K562 (cell line): ENCODE measurements around the gene SETX. TPM values are rescaled to one million over a fixed set of nuclear protein-coding genes. Genes with fewer than 3 reads are reported as not detected.

ENCODE experiments used
- CHD4 ChIP-seq: fragments of 200-600 bp; sonication (generic); IDR thresholded peaks from 3 replicates; pipeline ENCODE4 v1.6.1; 2012; ENCODE audit warnings: low read depth, mild to moderate bottlenecking, mixed read lengths, low read length, inconsistent platforms; ENCODE audit not compliant: insufficient read depth, insufficient replicate concordance, poor library complexity, severe bottlenecking
- CXXC5 ChIP-seq: fragments of 250-450 bp; sonication (Bioruptor Pico); IDR thresholded peaks from 2 replicates; pipeline ENCODE4 v1.8.0; 2022; ENCODE audit warnings: inconsistent platforms, mild to moderate bottlenecking, moderate library complexity
- ETV1 ChIP-seq: fragments of 450-650 bp; conservative IDR thresholded peaks from 2 replicates; pipeline ENCODE4 v1.6.1; 2016; ENCODE audit warnings: missing genetic modification characterization, control low read depth, low read depth, missing compliant biosample characterization
- GATA2 ChIP-seq: sonication (generic); formaldehyde crosslinking; IDR thresholded peaks from 2 replicates; pipeline ENCODE4 v1.4.0; 2020; ENCODE audit warnings: mild to moderate bottlenecking, missing genetic modification reagents
- HNRNPL ChIP-seq: fragments of 200-400 bp; formaldehyde crosslinking; IDR thresholded peaks from 2 replicates; pipeline ENCODE4 v1.6.1; 2017; ENCODE audit warnings: low read depth, mild to moderate bottlenecking, low read length
- KDM2B ChIP-seq: fragments of 250-450 bp; sonication (Bioruptor Pico); IDR thresholded peaks from 2 replicates; pipeline ENCODE4 v1.8.0; 2021; ENCODE audit warnings: mild to moderate bottlenecking, moderate library complexity
- MXI1 ChIP-seq: IDR thresholded peaks from 2 replicates; pipeline ENCODE4 v1.6.1; 2011; ENCODE audit warnings: low read depth, mild to moderate bottlenecking, improper control_type of control experiment, low read length
- NCOA1 ChIP-seq: fragments of 450-650 bp; IDR thresholded peaks from 2 replicates; pipeline ENCODE4 v1.6.1; 2016; ENCODE audit warnings: low read depth
- NCOR1 ChIP-seq: fragments of 450-650 bp; IDR thresholded peaks from 2 replicates; pipeline ENCODE4 v1.6.1; 2016; ENCODE audit warnings: mild to moderate bottlenecking, moderate library complexity
- PCBP1 ChIP-seq: fragments of 200-400 bp; formaldehyde crosslinking; IDR thresholded peaks from 2 replicates; pipeline ENCODE4 v1.6.1; 2018; ENCODE audit warnings: mild to moderate bottlenecking, low read depth, low read length; ENCODE audit not compliant: poor library complexity, severe bottlenecking
- TFAM ChIP-seq: fragments of 250-450 bp; sonication (Bioruptor Pico); conservative IDR thresholded peaks from 2 replicates; pipeline ENCODE4 v1.5.0; 2021; ENCODE audit warnings: mild to moderate bottlenecking, moderate library complexity
- ZNF3 ChIP-seq: fragments of 250-450 bp; sonication (Bioruptor Pico); IDR thresholded peaks from 2 replicates; pipeline ENCODE4 v1.5.0; 2021; ENCODE audit warnings: mild to moderate bottlenecking, moderate library complexity
- ZNF584 ChIP-seq: fragments of 200-800 bp; sonication (Bioruptor generic); IDR thresholded peaks from 2 replicates; pipeline ENCODE4 v1.6.1; 2016; ENCODE audit warnings: low read depth, mild to moderate bottlenecking, missing genetic modification characterization, missing compliant biosample characterization
- polyA plus RNA-seq, 8 experiments: library from polyadenylated mRNA; depleted of rRNA in 4 of 8; stranded (reverse) in 5 of 8; unstranded in 3 of 8; fragments of >200 nt; fragmentation: Nextera tagmentation in 2 of 8; fragmentation: Illumina TruSeq in 1 of 8; extraction: Ambion mirVana in 2 of 8; extraction: Trizol in 1 of 8; gene quantifications; 2 replicates each; pipeline versions ENCODE4 v1.2.1 to v1.2.3, GENCODE V29; 2011 to 2014; ENCODE audit warnings: inconsistent platforms in 1 of 8, missing spikeins in 1 of 8
- total RNA-seq, 7 experiments: library from RNA; depleted of rRNA in 6 of 7; stranded (reverse); fragments of >200 nt in 6 of 7; fragmentation: Illumina TruSeq in 2 of 7; extraction: Trizol in 2 of 7; gene quantifications; 2 replicates each; pipeline versions ENCODE4 v1.2.1 to v1.2.3, GENCODE V29; 2011 to 2021; ENCODE audit warnings: low replicate concordance in 1 of 7
- TF ChIP-seq, protein P1 (sequence below): fragments of 450-650 bp; conservative IDR thresholded peaks from 2 replicates; pipeline ENCODE4 v1.6.1; 2016; ENCODE audit warnings: missing genetic modification characterization, low read depth, mild to moderate bottlenecking, control low read depth, missing compliant biosample characterization
- TF ChIP-seq, protein P2 (sequence below): fragments of 450-650 bp; formaldehyde crosslinking; IDR thresholded peaks from 2 replicates; pipeline ENCODE4 v1.4.0; 2020; ENCODE audit warnings: mild to moderate bottlenecking, mixed read lengths
- TF ChIP-seq, protein P3 (sequence below): sonication (generic); formaldehyde crosslinking; IDR thresholded peaks from 2 replicates; pipeline ENCODE4 v1.8.1; 2023; ENCODE audit warnings: mild to moderate bottlenecking, missing genetic modification reagents
- TF ChIP-seq, protein P4 (sequence below): sonication (generic); formaldehyde crosslinking; IDR thresholded peaks from 2 replicates; pipeline ENCODE4 v1.9.0; 2022; ENCODE audit warnings: mild to moderate bottlenecking, missing genetic modification reagents
- TF ChIP-seq, protein P5 (sequence below): fragments of 250-450 bp; sonication (Bioruptor Pico); IDR thresholded peaks from 2 replicates; pipeline ENCODE4 v1.5.0; 2020; ENCODE audit warnings: mild to moderate bottlenecking
- TF ChIP-seq, protein P6 (sequence below): fragments of 450-650 bp; formaldehyde crosslinking; IDR thresholded peaks from 2 replicates; pipeline ENCODE4 v1.4.0; 2020; ENCODE audit warnings: mild to moderate bottlenecking

Gene SETX
- total and polyA plus RNA-seq, 9 of the 15 experiments (the other 6 are each of a cell fraction or from before 2014, with no cell fraction given), result 8.7 to 45.7 (median 28.7) TPM

DNA sequence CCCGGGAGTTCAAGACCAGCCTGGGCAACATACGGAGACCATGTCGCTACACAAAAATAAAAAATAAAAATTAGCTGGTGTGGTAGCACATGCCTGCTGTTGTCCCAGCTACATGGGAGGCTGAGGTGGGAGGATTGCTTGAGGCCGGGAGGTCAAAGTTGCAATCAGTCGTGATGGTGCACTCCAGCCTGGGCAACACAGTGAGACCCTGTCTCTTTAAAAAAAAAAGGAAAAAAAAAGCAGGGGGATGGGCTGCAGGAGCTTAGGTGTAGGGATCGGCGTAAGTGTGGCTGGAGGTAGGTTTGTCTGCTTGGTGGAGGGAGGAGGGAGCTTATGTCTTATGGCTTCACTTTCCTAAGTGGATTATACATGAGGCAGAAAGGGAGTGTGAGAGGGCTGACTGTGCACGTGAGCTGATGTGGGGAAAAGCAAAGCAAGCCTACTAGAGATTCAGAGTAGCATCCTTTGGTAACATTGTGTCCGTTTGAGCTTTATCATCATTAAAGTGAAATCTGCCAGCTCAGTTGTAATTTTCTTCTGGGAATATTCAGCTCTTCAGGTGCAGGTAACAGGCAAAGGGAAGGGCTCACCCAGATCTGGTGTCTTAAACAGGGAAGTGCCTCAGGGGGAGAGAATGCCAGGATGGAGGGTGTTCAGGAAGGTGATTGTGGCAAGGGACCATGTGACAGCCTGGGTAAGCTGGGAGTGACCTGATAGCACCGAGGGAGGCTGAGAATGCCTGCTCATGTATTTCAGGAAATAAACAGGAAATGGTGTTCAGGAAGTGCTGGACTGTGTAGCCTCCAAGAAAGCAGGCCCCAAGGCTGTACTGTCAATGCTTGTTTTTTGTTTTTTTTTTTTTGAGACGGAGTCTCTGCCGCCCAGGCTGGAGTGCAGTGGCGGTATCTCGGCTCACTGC, 17.6 kb upstream of the SETX start (continued):
- TF ChIP-seq, protein P1, sequence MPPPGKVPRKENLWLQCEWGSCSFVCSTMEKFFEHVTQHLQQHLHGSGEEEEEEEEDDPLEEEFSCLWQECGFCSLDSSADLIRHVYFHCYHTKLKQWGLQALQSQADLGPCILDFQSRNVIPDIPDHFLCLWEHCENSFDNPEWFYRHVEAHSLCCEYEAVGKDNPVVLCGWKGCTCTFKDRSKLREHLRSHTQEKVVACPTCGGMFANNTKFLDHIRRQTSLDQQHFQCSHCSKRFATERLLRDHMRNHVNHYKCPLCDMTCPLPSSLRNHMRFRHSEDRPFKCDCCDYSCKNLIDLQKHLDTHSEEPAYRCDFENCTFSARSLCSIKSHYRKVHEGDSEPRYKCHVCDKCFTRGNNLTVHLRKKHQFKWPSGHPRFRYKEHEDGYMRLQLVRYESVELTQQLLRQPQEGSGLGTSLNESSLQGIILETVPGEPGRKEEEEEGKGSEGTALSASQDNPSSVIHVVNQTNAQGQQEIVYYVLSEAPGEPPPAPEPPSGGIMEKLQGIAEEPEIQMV (tag), result no peak
- TF ChIP-seq, protein P2, sequence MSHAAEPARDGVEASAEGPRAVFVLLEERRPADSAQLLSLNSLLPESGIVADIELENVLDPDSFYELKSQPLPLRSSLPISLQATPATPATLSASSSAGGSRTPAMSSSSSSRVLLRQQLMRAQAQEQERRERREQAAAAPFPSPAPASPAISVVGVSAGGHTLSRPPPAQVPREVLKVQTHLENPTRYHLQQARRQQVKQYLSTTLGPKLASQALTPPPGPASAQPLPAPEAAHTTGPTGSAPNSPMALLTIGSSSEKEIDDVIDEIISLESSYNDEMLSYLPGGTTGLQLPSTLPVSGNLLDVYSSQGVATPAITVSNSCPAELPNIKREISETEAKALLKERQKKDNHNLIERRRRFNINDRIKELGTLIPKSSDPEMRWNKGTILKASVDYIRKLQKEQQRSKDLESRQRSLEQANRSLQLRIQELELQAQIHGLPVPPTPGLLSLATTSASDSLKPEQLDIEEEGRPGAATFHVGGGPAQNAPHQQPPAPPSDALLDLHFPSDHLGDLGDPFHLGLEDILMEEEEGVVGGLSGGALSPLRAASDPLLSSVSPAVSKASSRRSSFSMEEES (CRISPR knock-in tag), result no peak
- TF ChIP-seq CXXC5 (CRISPR knock-in tag), result no peak
- TF ChIP-seq GATA2 (CRISPR knock-in tag), result no peak
- no peak for TF ChIP-seq PCBP1
- TF ChIP-seq, protein P3, sequence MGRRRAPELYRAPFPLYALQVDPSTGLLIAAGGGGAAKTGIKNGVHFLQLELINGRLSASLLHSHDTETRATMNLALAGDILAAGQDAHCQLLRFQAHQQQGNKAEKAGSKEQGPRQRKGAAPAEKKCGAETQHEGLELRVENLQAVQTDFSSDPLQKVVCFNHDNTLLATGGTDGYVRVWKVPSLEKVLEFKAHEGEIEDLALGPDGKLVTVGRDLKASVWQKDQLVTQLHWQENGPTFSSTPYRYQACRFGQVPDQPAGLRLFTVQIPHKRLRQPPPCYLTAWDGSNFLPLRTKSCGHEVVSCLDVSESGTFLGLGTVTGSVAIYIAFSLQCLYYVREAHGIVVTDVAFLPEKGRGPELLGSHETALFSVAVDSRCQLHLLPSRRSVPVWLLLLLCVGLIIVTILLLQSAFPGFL (CRISPR knock-in tag), result 0 out of 2 replicates have a peak, but pooled peaks have one; percentile 62
- TF ChIP-seq, protein P4, sequence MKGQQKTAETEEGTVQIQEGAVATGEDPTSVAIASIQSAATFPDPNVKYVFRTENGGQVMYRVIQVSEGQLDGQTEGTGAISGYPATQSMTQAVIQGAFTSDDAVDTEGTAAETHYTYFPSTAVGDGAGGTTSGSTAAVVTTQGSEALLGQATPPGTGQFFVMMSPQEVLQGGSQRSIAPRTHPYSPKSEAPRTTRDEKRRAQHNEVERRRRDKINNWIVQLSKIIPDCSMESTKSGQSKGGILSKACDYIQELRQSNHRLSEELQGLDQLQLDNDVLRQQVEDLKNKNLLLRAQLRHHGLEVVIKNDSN (CRISPR knock-in tag), result no peak
- no peak for TF ChIP-seq HNRNPL
- no peak for TF ChIP-seq NCOA1
- no peak for TF ChIP-seq ZNF584
- no peak for TF ChIP-seq MXI1
- TF ChIP-seq TFAM (CRISPR knock-in tag), result no peak
- TF ChIP-seq, protein P5, sequence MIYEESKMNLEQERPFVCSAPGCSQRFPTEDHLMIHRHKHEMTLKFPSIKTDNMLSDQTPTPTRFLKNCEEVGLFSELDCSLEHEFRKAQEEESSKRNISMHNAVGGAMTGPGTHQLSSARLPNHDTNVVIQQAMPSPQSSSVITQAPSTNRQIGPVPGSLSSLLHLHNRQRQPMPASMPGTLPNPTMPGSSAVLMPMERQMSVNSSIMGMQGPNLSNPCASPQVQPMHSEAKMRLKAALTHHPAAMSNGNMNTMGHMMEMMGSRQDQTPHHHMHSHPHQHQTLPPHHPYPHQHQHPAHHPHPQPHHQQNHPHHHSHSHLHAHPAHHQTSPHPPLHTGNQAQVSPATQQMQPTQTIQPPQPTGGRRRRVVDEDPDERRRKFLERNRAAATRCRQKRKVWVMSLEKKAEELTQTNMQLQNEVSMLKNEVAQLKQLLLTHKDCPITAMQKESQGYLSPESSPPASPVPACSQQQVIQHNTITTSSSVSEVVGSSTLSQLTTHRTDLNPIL (CRISPR knock-in tag), result no peak
- TF ChIP-seq, protein P6, sequence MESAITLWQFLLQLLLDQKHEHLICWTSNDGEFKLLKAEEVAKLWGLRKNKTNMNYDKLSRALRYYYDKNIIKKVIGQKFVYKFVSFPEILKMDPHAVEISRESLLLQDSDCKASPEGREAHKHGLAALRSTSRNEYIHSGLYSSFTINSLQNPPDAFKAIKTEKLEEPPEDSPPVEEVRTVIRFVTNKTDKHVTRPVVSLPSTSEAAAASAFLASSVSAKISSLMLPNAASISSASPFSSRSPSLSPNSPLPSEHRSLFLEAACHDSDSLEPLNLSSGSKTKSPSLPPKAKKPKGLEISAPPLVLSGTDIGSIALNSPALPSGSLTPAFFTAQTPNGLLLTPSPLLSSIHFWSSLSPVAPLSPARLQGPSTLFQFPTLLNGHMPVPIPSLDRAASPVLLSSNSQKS, result no peak
- TF ChIP-seq NCOR1, result no peak
- no peak for TF ChIP-seq ZNF3
- TF ChIP-seq ETV1 (tag), result peak; percentile 58
- no peak for TF ChIP-seq CHD4
- no peak for TF ChIP-seq KDM2B (CRISPR knock-in tag)
